SIG-M5 treated with dmso at 0.1 percent for 504 hours (cell line): ENCODE data around the gene EIF4E1B.

ENCODE experiments used
- DNase-seq: peaks from one replicate; lab custom pipeline; 2025; ENCODE audit not compliant: unreplicated experiment; lab: John Stamatoyannopoulos, UW

The EIF4E1B gene

GRCh38 chr5:176626876-176627236 is 3.6 kb upstream of the EIF4E1B start:
- DNase-seq = no peak

DNA sequence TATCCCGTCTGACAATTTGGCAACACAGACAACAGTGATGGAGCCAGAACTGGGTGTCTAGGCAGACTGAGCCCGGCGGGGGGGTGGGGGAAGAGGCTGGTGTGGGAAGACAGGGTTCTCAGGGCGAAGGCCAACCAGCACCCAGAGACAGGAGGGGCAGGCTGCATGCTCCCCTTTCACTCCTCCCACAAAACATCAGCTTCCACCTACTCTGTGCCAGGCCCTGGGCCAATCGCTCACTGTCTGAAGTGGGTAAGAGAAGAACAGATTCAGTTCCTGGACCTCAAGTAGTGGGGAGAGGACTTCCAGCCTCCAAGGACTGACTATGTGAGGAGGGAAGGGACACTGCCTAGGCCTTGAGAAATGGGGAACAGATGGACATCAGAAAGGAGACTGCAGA is 2.9 kb upstream of the EIF4E1B start:
- DNase-seq = no peak

- no peak for DNase-seq
Observed at GRCh38 chr5:176628406-176629228, 1.9 kb upstream of the EIF4E1B start.

DNA sequence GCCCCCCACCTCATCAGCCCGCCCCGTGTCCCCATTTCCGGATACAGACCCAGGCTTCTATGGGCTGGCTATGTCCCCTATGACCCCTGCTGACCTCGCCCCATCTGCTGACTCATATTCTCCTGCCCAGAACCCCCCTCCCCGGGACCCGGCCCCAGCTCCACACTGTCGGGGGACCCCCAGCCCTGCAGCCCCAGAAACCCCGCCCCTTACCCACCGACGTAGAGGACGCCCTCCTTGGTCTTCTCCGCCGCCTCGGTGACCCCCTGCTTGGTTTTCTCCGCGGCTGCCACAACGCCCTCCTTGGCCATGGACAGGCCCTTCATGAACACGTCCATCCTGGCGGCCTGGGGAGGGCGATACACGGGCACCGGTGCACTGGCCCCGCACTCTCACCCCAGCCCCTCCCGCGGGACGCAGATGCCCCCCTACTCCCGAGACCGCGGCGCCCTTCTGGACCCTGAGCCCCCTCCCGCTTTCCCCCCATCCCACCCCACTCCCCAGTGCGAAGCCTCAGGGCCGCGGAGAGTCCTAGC is 1.1 kb upstream of the EIF4E1B start:
- DNase-seq = no peak

- DNase-seq = no peak
Observed at GRCh38 chr5:176630681-176631222, 277 bp downstream of the EIF4E1B start.

- no peak for DNase-seq
Observed at GRCh38 chr5:176631383-176632200, 1.1 kb downstream of the EIF4E1B start.

GRCh38 chr5:176632745-176633144 is 2.3 kb downstream of the EIF4E1B start:
- DNase-seq = no peak

GRCh38 chr5:176633598-176633997 is 3.1 kb downstream of the EIF4E1B start:
- no peak for DNase-seq

DNA sequence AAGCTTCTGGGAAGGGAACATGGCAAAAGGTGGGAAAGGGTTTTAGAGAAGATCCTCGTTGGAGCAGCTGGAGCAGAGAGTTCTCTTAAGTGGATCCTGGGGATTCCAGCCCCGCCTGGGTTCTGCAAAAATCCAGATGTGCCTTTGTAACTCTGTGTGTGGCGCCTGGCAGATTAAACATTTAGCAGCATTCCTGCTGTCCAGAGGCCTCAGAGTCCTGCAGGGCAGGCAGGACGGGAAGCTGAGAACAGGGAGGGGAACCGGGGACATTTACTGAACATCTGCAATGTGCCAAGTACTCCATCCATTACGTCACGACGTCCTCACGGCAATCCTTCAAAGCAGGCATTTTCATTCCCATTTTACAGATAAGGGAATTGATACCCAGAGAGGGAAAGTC is 6.0 kb downstream of the EIF4E1B start:
- DNase-seq = no peak

DNA sequence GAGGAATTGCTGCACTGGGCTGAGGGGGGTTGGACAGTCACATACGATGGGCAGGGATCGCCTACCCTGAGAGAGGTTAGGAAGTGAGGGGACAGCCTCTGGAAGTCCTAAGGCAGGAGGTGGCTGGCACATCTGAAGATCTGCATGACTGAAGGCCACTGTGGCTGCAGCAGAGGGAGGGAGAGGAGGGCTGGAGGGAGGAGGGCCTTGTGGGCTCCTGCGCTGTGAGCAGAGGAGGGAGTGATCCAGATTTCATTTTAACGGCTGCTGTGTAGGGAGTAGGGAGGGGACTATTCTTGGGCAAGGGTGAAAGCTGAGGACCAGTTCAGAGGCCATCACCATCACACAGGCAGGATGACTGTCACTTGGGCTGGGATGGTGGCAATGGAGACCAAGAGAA is 7.1 kb downstream of the EIF4E1B start:
- DNase-seq = no peak

DNA sequence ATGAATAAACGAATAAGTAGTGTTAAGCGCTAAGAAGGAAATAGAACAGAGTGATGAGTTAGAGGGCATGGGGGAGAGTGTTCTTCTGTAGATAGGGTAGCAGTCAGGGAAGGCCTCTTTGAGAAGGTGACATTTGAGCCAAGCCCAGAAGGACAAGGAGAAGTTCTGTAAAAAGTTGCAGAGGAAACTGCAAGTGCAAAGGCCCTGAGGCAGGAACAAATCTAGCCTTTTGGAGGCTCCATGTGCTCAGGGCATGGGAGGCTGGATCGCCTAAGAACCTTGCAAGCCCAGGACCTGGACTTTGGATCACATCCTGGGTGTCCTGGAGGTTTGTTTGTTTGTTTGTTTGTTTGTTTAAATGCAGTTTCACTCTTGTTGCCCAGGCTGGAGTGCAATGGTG is 8.0 kb downstream of the EIF4E1B start:
- DNase-seq = no peak

GRCh38 chr5:176639208-176639607 is 8.7 kb downstream of the EIF4E1B start:
- DNase-seq = no peak

GRCh38 chr5:176639981-176640380 is 9.5 kb downstream of the EIF4E1B start:
- DNase-seq = no peak

GRCh38 chr5:176640616-176641015 is 10.1 kb downstream of the EIF4E1B start:
- no peak for DNase-seq

- no peak for DNase-seq
Observed at GRCh38 chr5:176642675-176643490, 12.4 kb downstream of the EIF4E1B start.

- DNase-seq = no peak
Observed at GRCh38 chr5:176643491-176644219, 13.2 kb downstream of the EIF4E1B start.

- no peak for DNase-seq
Observed at GRCh38 chr5:176644294-176644693, 13.8 kb downstream of the EIF4E1B start.

DNA sequence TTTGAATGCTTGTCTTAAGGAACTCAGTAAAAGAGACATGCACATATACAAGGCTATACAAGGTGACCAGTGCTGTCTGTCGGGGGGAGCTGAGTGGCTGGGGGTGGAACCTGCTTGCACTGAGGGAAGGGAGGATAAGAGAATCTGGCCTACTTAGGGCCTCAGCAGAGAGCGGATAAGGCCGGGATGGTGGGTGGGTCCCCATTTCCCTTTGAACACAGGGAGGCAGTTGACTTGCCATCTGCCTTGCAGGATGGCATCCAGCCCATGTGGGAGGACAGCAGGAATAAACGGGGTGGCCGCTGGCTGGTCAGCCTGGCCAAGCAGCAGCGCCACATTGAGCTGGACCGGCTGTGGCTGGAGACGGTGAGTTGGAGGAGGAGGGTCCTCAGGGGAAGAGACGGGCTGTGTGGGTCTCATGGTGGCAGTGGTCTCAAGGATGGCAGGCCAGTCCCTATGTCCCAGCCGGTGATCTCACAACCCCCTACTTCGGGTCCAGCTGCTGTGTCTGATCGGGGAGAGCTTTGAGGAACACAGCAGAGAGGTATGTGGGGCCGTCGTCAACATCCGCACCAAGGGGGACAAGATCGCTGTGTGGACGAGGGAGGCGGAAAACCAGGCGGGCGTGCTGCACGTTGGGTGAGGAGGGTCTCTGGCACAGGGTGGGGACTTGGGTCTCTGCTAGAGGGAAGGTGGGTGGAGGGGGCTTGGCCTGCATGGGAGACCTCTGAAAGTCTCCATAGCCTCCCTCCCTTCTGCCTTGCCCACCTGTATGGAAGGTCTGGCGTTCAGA is 14.6 kb downstream of the EIF4E1B start:
- no peak for DNase-seq

DNA sequence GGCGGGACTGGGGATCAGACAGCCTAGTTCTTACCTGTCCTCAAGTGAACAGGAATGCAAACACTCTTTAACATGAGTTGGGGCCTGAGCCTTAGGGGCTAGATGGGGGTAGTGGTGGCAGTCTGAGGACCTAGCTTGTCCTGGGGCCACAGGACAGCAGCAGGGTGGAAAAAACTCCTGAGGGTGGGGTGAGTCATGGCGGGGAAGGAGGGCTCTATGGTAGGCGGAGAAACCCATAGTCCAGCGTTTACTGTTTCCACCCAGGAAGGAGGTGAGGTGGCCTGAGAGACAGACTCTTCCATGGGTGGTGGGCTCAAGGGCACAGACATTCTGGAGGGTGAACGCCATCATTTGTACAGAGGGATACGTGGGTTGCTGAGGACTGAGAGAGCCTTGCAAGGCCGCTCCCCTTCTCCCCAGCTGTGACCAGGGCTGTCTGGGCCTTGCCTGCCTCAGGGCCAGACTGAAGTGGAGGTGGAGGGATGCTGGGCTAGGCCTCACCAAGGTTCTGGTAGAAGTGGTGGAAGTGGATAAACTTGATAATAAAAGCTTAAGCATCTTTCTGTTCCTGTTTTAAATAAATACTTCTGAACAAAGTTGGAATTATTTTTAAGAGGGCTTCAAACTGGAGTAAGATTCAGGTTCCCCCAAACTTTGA is 15.7 kb downstream of the EIF4E1B start:
- DNase-seq = no peak
